ENCODE measurements around the gene DIAPH1. TPM values are rescaled to one million over a fixed set of nuclear protein-coding genes. Genes with fewer than 3 reads are reported as not detected.

The DIAPH1 gene
- polyA plus RNA-seq, 1 experiment = 27.1 TPM

DNA sequence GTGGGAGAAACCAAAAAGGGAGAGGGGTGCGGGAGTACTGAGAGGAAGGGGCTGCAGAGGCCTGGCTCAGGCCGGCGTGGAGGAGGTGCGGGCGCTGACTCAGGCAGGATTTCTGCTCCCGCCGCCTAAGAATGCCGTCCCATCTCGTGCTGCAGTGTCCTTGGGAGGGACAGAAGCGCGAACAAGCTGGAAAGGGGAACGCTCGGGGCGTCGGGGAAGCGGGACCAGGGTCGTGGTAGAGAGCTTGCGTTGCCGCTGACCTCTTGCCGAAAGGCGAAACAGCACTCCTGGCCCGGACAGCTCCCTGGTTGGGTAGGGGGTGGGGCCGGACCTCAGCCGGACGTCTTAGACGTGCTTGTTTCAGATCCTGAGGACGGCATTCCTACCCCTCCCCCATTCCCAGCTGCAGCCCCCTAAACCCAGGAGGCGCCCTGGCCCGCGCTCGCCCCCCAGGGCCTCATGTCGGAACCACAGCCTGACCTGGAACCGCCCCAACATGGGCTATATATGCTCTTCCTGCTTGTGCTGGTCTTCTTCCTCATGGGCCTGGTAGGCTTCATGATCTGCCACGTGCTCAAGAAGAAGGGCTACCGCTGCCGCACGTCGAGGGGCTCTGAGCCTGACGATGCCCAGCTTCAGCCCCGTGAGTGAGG is 19.1 kb upstream of the DIAPH1 start:
- Histone ChIP-seq H3K27me3 (ENCODE audit: control insufficient read depth, insufficient read depth, low read length) (no peaks in the 10 kb centered on the region), H3K27ac (ENCODE audit: low read depth, low read length) (no peak overlapping the region)
- POLR2A ChIA-PET = interaction anchor here (1.4 to 3.1 kb wide), 4 partner anchors 14 to 29 kb away, joined by 3 to 28 read pairs (median 13); partner anchors contain the start of genes DIAPH1 and FCHSD1

GRCh38 chr5:141637123-141637766 is 18.4 kb upstream of the DIAPH1 start:
- TF ChIP-seq, protein P1, sequence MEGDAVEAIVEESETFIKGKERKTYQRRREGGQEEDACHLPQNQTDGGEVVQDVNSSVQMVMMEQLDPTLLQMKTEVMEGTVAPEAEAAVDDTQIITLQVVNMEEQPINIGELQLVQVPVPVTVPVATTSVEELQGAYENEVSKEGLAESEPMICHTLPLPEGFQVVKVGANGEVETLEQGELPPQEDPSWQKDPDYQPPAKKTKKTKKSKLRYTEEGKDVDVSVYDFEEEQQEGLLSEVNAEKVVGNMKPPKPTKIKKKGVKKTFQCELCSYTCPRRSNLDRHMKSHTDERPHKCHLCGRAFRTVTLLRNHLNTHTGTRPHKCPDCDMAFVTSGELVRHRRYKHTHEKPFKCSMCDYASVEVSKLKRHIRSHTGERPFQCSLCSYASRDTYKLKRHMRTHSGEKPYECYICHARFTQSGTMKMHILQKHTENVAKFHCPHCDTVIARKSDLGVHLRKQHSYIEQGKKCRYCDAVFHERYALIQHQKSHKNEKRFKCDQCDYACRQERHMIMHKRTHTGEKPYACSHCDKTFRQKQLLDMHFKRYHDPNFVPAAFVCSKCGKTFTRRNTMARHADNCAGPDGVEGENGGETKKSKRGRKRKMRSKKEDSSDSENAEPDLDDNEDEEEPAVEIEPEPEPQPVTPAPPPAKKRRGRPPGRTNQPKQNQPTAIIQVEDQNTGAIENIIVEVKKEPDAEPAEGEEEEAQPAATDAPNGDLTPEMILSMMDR (IDR thresholded peaks at IDR 0.05; ENCODE audit: low read depth, low read length) = no peak
- POLR2A ChIA-PET = interaction anchor here (0.5 to 3.1 kb wide), 10 partner anchors 14 to 332 kb away, joined by 3 to 28 read pairs (median 4); partner anchors contain the start of genes DIAPH1, FCHSD1 and RNF14
- H3K27ac ChIP-seq (ENCODE audit: low read depth, low read length) = no peak overlapping the region
- CTCF ChIA-PET = interaction anchor here (1.2 to 11.5 kb wide), 8 partner anchors 17 to 324 kb away, joined by 3 to 175 read pairs (median 4); partner anchors contain the start of gene DIAPH1
- H3K9me3 ChIP-seq (ENCODE audit: control insufficient read depth, insufficient read depth, low read length) = no peaks in the 10 kb centered on the region; the same call in 1 of the 2 replicates
- DNase-seq (ENCODE audit: low read depth, low spot score) = no peak
- no peaks in the 10 kb centered on the region for H3K27me3 ChIP-seq (ENCODE audit: control insufficient read depth, insufficient read depth, low read length)
- H3K4me3 ChIP-seq (ENCODE audit: low read depth, low read length) = peak overlapping the region; percentile 77

More for the DNA sequence above, 19.1 kb upstream of the DIAPH1 start:
- TF ChIP-seq, protein P1 (IDR thresholded peaks at IDR 0.05; ENCODE audit: low read depth, low read length) = peak; percentile 36
- Histone ChIP-seq H3K4me3 (ENCODE audit: low read depth, low read length) (peak overlapping the region; percentile 77), H3K9me3 (ENCODE audit: control insufficient read depth, insufficient read depth, low read length) (no peaks in the 10 kb centered on the region; the same call in 1 of the 2 replicates)
- CTCF ChIA-PET = interaction anchor here (1.4 to 11.5 kb wide), 5 partner anchors 18 to 323 kb away, joined by 4 to 175 read pairs (median 6); partner anchors contain the start of gene DIAPH1
- no peak for DNase-seq (ENCODE audit: low read depth, low spot score)

DNA sequence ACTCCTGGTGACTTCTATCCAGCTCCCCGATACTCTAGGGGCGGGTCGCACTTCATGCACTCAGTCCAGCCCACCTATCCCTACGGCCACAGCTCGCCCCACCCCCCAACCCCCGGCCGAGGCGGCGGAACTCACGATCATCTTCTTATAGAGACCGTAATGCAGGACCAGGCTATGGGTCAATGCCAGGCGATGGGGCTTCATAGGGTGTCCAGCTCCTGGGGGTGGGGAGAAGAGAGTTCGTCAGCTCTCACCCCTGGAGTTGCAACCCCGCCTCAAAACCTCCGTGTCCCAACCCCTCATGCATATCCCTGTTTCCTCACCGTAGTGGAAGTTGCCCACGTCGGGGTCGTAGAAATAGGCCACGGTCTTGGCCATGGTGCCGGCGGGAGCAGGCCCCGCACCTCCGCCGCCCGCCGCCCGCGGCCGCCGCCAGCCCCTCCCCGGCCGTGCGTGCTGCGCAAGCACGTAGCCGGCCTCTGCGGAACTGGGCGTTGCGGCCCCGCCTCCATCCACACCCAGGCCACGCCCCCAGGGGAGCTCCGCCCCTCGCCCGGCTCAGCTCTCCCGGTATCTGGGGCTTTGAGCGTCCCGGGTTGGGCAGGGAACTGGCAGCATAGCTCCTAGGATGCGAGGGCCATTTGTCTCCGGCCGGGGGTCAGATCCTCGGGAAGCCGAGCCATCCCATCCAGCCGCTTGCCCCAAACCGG is 17.8 kb upstream of the DIAPH1 start, which contains the start of the genes HDAC3 and RELL2:
Gene HDAC3, minus strand, starts transcription at position 437 of the 710 bp plus-strand sequence. Its CDS starts 59 bp downstream, at position 378.
Gene RELL2, plus strand, starts transcription at position 585 of the 710 bp plus-strand sequence. CDS start 1,229 bp downstream, outside the sequence.
- ChIA-PET POLR2A (interaction anchor here (0.5 to 3.1 kb wide), 12 partner anchors 15 to 332 kb away, joined by 3 to 28 read pairs (median 4); partner anchors contain the start of genes DIAPH1, FCHSD1 and RNF14), CTCF (interaction anchor here (0.5 to 11.5 kb wide), 10 partner anchors 17 to 1806 kb away, joined by 3 to 175 read pairs (median 4); partner anchors contain the start of gene DIAPH1)
- Histone ChIP-seq H3K4me3 (ENCODE audit: low read depth, low read length) (peak within 1 kb of the TSS; percentile 77), H3K9me3 (ENCODE audit: control insufficient read depth, insufficient read depth, low read length) (no peaks in the 10 kb centered on the region; the same call in 1 of the 2 replicates), H3K27ac (ENCODE audit: low read depth, low read length) (no peak within 1 kb of the TSS), H3K27me3 (ENCODE audit: control insufficient read depth, insufficient read depth, low read length) (no peaks in the 10 kb centered on the region)
- peak; percentile 57 for DNase-seq (ENCODE audit: low read depth, low spot score)
- TF ChIP-seq, protein P1 (IDR thresholded peaks at IDR 0.05; ENCODE audit: low read depth, low read length) = no peak

- Histone ChIP-seq H3K9me3 (ENCODE audit: control insufficient read depth, insufficient read depth, low read length) (no peaks in the 10 kb centered on the region; the same call in 1 of the 2 replicates), H3K27ac (ENCODE audit: low read depth, low read length) (no peak overlapping the region), H3K27me3 (ENCODE audit: control insufficient read depth, insufficient read depth, low read length) (no peaks in the 10 kb centered on the region), H3K4me3 (ENCODE audit: low read depth, low read length) (peak overlapping the region; percentile 77)
- TF ChIP-seq, protein P1 (IDR thresholded peaks at IDR 0.05; ENCODE audit: low read depth, low read length) = no peak
- no peak for DNase-seq (ENCODE audit: low read depth, low spot score)
- ChIA-PET CTCF (interaction anchor here (0.5 to 11.5 kb wide), 9 partner anchors 16 to 1805 kb away, joined by 3 to 175 read pairs (median 5); partner anchors contain the start of gene DIAPH1), POLR2A (interaction anchor here (0.6 to 3.1 kb wide), 9 partner anchors 15 to 333 kb away, joined by 3 to 28 read pairs (median 4); partner anchors contain the start of genes DIAPH1, FCHSD1 and RNF14)
Observed at GRCh38 chr5:141636106-141636412, 17.3 kb upstream of the DIAPH1 start.

All from AG04450 (cell line).